Adrenal gland (tissue), 12 donors: Measurements from ENCODE around the gene NLRP3. TPM values are rescaled to one million over a fixed set of nuclear protein-coding genes. Genes with fewer than 3 reads are reported as not detected.
"Not testable (repeated sequence)": the region's sequence is repeated elsewhere in the genome, so short reads cannot be mapped to it uniquely, and the experiment has no call there.

Source experiments
- DNase-seq, 7 donors: peaks; one replicate each; pipeline ENCODE4 v3.0.0-alpha.2; 2019 to 2020
- H3K27ac ChIP-seq, 5 donors: fragments of 200-600 bp; sonication (generic) in 4 of 5; 1 replicate in 3 of 5; 2 replicates in 2 of 5; pipeline versions ENCODE4 v1.5.1 to v1.8.0; 2016 to 2020; ENCODE audit warnings: mild to moderate bottlenecking in 1 of 5
- H3K27me3 ChIP-seq: fragments of 200-600 bp; 2 replicates; pipeline ENCODE4 v1.8.0; 2021
- H3K36me3 ChIP-seq, 2 donors: fragments of 200-600 bp; replicated peaks in 1 of 2; 1 replicate in 1 of 2; 2 replicates in 1 of 2; pipeline versions ENCODE4 v1.5.1 to v1.8.0; 2018 to 2022
- H3K4me1 ChIP-seq, 2 donors: fragments of 200-600 bp; replicated peaks in 1 of 2; 1 replicate in 1 of 2; 2 replicates in 1 of 2; pipeline versions ENCODE4 v1.5.1 to v1.8.0; 2018 to 2021
- H3K4me3 ChIP-seq, 4 donors: fragments of 200-600 bp; sonication (generic) in 3 of 4; one replicate each; pipeline ENCODE4 v1.5.1; 2016 to 2018
- H3K9me3 ChIP-seq, 3 donors: fragments of 200-600 bp; sonication (generic) in 1 of 3; replicated peaks in 1 of 3; 1 replicate in 2 of 3; 2 replicates in 1 of 3; pipeline versions ENCODE4 v1.5.1 to v1.8.0; 2016 to 2021
- CTCF ChIP-seq, 6 experiments: fragments of 450-650 bp in 4 of 6; fragments of 200-600 bp in 2 of 6; sonication (generic) in 1 of 6; IDR thresholded peaks; 1 replicate in 5 of 6; 2 replicates in 1 of 6; pipeline versions ENCODE4 v1.5.1 to v1.8.0; 2016 to 2021; ENCODE audit warnings: antibody characterized with exemption in 6 of 6, mild to moderate bottlenecking in 2 of 6, moderate library complexity in 1 of 6
- POLR2A ChIP-seq, 2 donors: fragments of 450-650 bp; IDR thresholded peaks; one replicate each; pipeline ENCODE4 v1.6.1; 2017; ENCODE audit warnings: antibody characterized with exemption in 2 of 2, mild to moderate bottlenecking in 2 of 2, moderate library complexity in 1 of 2
- WGBS, 4 donors: extraction: QIAGEN DNeasy Blood & Tissue Kit in 2 of 4; methylation state at CpG; one replicate each; pipeline versions ENCODE4 v1.1.5 to v1.1.7; 2013 to 2017; 5-methylcytosine and 5-hydroxymethylcytosine counted together
- intact Hi-C, 2 donors: fragments of 100-400 bp; cut with DNase I; formaldehyde crosslinking; loops; one replicate each; pipeline versions ENCODE4 v1.14.1 to v1.15.0; 2022 to 2023
- polyA plus RNA-seq, 3 donors: library from polyadenylated mRNA; stranded (reverse); fragments of 200-250 nt in 2 of 3; fragments of 350-450 nt in 1 of 3; fragmentation: Illumina TruSeq in 1 of 3; extraction: RNeasy Lipid Tissue Mini Kit (QIAGEN cat#74804) in 1 of 3; gene quantifications; one replicate each; pipeline ENCODE4 v1.2.3, GENCODE V29; 2013 to 2014
- total RNA-seq, 9 donors: library from RNA; depleted of rRNA in 4 of 9; stranded (reverse); fragments of >200 nt in 4 of 9; fragments of 120-200 nt in 1 of 9; fragmentation: NEBNext Ultra II Directional in 1 of 9; extraction: Animal tissue kit (Norgen Biotek cat#: 25700) in 1 of 9; gene quantifications; one replicate each; pipeline versions ENCODE4 v1.1.0 to v1.2.4, GENCODE V29; 2013 to 2023
- donor health status: healthy with polysubstance abuse.
- donor health status: Bipolar disorder and iron deficiency.
- donor health status: DM: yes; HTN: yes; CAD: no.
- donor health status: DM: no; HTN: no; CAD: no.
- donor health status: DM: no; HTN: no; CAD: no.
- donor health status: DM: yes; HTN: yes; CAD: no.

The NLRP3 gene
- total and polyA plus RNA-seq, 12 donors, result 0.64 to 3.4 (median 1.7) TPM

DNA sequence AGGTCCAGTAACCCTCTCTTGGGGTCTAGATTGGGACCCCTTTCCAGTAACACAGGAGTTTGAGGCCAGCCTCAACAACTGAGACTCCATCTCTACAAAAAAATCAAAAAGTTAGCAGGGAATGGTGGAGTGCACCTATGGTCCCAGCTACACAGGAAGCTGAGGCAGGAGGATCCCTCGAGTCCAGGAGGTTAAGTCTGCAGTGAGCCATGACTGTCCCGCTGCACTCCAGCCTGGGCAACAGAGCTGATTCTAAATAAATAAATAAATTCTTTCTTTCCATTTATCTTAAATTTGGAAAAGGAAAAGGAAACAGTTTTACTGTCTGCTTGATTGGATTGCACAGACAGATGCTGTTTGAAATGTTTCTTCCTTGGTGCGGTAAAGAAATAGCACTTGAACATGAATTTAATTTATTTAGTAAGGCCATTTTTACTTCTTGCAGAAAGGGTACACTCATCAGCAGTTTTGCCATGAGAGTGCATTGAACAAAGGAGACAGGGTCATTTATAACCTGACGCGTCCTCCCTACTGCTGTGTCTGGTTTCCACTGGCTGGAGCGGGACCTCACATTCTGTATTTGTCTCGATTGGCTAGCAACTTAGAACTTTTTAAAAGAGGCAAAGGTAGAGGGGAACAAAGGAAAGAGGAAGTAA, 47.4 kb upstream of the NLRP3 start:
- Histone ChIP-seq H3K9me3 (no peaks in the 10 kb centered on the region), H3K27me3 (no peaks in the 10 kb centered on the region), H3K4me3 (no peak overlapping the region), H3K4me1 (no peaks in the 10 kb centered on the region), H3K36me3 (no peaks in the 10 kb centered on the region), H3K27ac (no peak overlapping the region)
- DNase-seq, result no peak
- TF ChIP-seq POLR2A (IDR thresholded peaks at IDR 0.05) (no peak), CTCF (IDR thresholded peaks at IDR 0.05) (no peak)
- intact Hi-C loops, result no loop called here
- WGBS, 4 donors, result 57 to 64% (median 60%) methylated on average over 7 of the region's 7 CpGs

GRCh38 chr1:247370786-247371732, 44.9 kb upstream of the NLRP3 start:
- DNase-seq, result peak in 2 of 7 donors; percentile 17 to 28
- TF ChIP-seq CTCF (IDR thresholded peaks at IDR 0.05), result no peak
- no peak for TF ChIP-seq POLR2A (IDR thresholded peaks at IDR 0.05)
- H3K27me3 ChIP-seq, result no peaks in the 10 kb centered on the region
- H3K36me3 ChIP-seq, result no peaks in the 10 kb centered on the region
- H3K9me3 ChIP-seq, result no peaks in the 10 kb centered on the region
- intact Hi-C loops, result no loop called here
- no peaks in the 10 kb centered on the region for H3K4me1 ChIP-seq
- H3K4me3 ChIP-seq, result no peak overlapping the region
- 67 to 77% (median 75%) methylated on average over 16 of the region's 16 CpGs for WGBS, 4 donors
- no peak overlapping the region for H3K27ac ChIP-seq

DNA sequence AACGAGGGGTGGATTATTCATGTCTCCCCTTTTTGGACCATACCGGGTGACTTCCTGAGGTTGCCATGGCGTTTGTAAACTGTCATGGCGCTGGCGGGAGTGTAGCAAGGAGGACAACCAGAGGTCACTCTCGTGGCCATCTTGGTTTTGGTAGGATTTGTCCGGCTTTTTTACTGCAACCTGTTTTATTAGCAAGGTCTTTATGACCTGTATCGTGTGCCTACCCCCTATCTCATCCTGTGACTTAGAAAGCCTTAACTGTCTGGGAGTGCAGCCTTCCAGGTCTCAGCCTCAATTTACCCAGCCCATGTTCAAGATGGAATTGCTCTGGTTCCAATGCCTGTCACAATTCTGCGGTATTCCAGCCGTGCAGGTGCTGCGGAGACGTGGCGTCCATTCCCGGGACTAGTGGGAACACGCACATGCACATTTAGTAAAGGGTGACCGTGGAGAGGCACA, 44.1 kb upstream of the NLRP3 start:
- no peaks in the 10 kb centered on the region for H3K4me1 ChIP-seq
- H3K27me3 ChIP-seq, result no peaks in the 10 kb centered on the region
- intact Hi-C loops, result no loop called here
- DNase-seq, result no peak
- H3K9me3 ChIP-seq, result no peaks in the 10 kb centered on the region
- H3K36me3 ChIP-seq, result no peaks in the 10 kb centered on the region
- WGBS, 4 donors, result 87 to 91% (median 91%) methylated on average over 16 of the region's 16 CpGs
- no peak overlapping the region for H3K4me3 ChIP-seq
- no peak overlapping the region for H3K27ac ChIP-seq
- TF ChIP-seq POLR2A (IDR thresholded peaks at IDR 0.05) (no peak), CTCF (IDR thresholded peaks at IDR 0.05) (no peak)

DNA sequence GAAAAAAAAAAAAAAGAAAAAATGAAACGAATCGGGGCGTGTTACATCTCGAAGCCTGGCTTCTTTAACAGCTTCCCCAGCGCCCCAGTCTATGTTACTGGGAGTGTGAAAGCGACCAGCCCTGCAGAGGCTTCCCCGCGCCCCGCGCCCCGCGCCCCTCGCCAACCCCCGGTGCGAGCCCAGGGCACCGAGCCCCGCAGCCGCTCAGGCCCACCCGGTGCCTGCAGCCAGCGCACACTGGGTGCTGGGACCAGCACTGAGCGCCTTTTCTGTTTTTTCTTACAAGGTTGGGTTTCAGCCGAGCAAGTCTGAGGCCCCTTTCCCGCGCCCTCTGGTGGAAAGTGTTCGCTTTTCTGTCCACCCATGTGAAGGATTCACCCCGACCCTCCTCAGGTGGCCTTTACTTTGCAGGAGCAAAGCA, 42.2 kb upstream of the NLRP3 start:
- Histone ChIP-seq H3K36me3 (no peaks in the 10 kb centered on the region), H3K27ac (no peak overlapping the region), H3K27me3 (no peaks in the 10 kb centered on the region), H3K9me3 (no peaks in the 10 kb centered on the region), H3K4me1 (no peaks in the 10 kb centered on the region), H3K4me3 (peak overlapping the region in 1 of 4 donors; percentile 31)
- DNase-seq, result peak; percentile 22 to 57 (median 38)
- TF ChIP-seq POLR2A (IDR thresholded peaks at IDR 0.05), result no peak
- TF ChIP-seq CTCF (IDR thresholded peaks at IDR 0.05), result peak in 4 of 6 experiments; percentile 10 to 40 (median 32)
- intact Hi-C loops, result no loop called here
- WGBS, 4 donors, result 15 to 36% (median 17%) methylated on average over 24 to 26 of the region's 26 CpGs

DNA sequence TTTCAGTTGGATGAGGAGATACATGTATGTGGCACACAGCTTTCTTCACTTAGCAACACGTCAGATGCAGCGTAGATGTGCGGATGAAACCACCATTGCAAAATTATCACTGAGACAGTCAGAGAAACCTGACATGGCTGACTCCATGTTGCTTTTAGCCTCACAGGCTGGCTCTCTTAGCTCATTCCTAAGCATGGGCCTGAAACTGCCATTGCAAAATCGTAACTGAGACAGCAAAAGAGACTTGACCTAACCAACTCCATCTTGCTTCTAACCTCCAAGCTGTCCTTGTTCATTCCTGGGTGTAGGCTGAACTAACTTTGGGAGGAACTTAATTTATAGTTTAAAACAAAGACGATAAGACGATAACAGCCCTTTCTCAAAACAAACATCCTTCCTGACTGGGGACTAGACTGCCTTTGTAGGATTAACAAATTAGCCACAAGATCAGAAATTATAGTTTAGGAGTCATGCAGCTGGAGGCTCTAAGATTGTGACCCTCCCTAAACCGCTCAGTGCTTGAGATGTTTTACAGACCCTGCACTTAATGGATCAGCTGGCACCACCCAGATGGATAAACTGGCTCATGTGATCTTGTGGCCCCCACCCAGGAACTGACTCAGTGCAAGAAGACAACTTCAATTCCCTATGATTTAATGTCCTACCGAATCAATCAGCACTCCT, 41.2 kb upstream of the NLRP3 start:
- 76 to 86% (median 84%) methylated on average over 8 of the region's 8 CpGs for WGBS, 4 donors
- H3K4me3 ChIP-seq, intact Hi-C loops, H3K27ac ChIP-seq, H3K9me3 ChIP-seq, DNase-seq, H3K36me3 ChIP-seq, H3K27me3 ChIP-seq, H3K4me1 ChIP-seq: not testable (repeated sequence)
